ENCODE results near the gene MYOZ3. TPM values are rescaled to one million over a fixed set of nuclear protein-coding genes. Genes with fewer than 3 reads are reported as not detected.

MYOZ3 gene
- total RNA-seq, 1 experiment from 2014 or later: not detected

- Histone ChIP-seq H3K4me3 (ENCODE audit: low read length) (no peak overlapping the region), H3F3A (ENCODE audit: low read length, unreplicated experiment) (no peaks in the 10 kb centered on the region), H3K4me2 (ENCODE audit: low read length) (no peak overlapping the region), H4K20me1 (ENCODE audit: low read length) (no peaks in the 10 kb centered on the region), H3K4me1 (ENCODE audit: insufficient read depth, low read length) (no peaks in the 10 kb centered on the region), H3K79me2 (ENCODE audit: low read length) (no peaks in the 10 kb centered on the region), H3K27me3 (ENCODE audit: low read length) (no peaks in the 10 kb centered on the region), H3K9ac (ENCODE audit: low read length) (no peak overlapping the region), H2AFZ (ENCODE audit: low read length) (no peak overlapping the region), H3K9me2 (replicated peaks; ENCODE audit: low read length) (no peaks in the 10 kb centered on the region), H3K27ac (ENCODE audit: low read length) (no peak overlapping the region), H3K9me3 (ENCODE audit: low read length) (no peaks in the 10 kb centered on the region), H3K36me3 (ENCODE audit: low read depth, low read length) (peaks cover 44% of the 10 kb centered on the region)
- ChIA-PET CTCF (no interaction called here), POLR2A (ENCODE audit: unreplicated experiment) (no interaction called here)
- no TSS peak for BruUV-seq (replicated peaks)
- TF ChIP-seq CTCF (conservative IDR thresholded peaks at IDR 0.05; ENCODE audit: low read depth, low read length) (no peak), EZH2 (IDR thresholded peaks at IDR 0.05; ENCODE audit: low read length, unreplicated experiment) (no peak), EZH2phosphoT487 (IDR thresholded peaks at IDR 0.05; ENCODE audit: borderline replicate concordance, low read length) (no peak)
- ATAC-seq: no peak
- DNase-seq: no peak
- intact Hi-C loops (cut with micrococcal nuclease): no loop called here
Measured at GRCh38 chr5:150690760-150691159, 29.7 kb downstream of the MYOZ3 start.

- no peak overlapping the region for H2AFZ ChIP-seq (ENCODE audit: low read length)
- H3K27me3 ChIP-seq (ENCODE audit: low read length): no peaks in the 10 kb centered on the region
- H4K20me1 ChIP-seq (ENCODE audit: low read length): no peaks in the 10 kb centered on the region
- no TSS peak for BruUV-seq (replicated peaks)
- no peak overlapping the region for H3K4me3 ChIP-seq (ENCODE audit: low read length)
- no peaks in the 10 kb centered on the region for H3K9me2 ChIP-seq (replicated peaks; ENCODE audit: low read length)
- POLR2A ChIA-PET (ENCODE audit: unreplicated experiment): no interaction called here
- H3F3A ChIP-seq (ENCODE audit: low read length, unreplicated experiment): no peaks in the 10 kb centered on the region
- intact Hi-C loops (cut with micrococcal nuclease): no loop called here
- no peaks in the 10 kb centered on the region for H3K9me3 ChIP-seq (ENCODE audit: low read length)
- TF ChIP-seq CTCF (conservative IDR thresholded peaks at IDR 0.05; ENCODE audit: low read depth, low read length): no peak
- no peak for TF ChIP-seq EZH2phosphoT487 (IDR thresholded peaks at IDR 0.05; ENCODE audit: borderline replicate concordance, low read length)
- TF ChIP-seq EZH2 (IDR thresholded peaks at IDR 0.05; ENCODE audit: low read length, unreplicated experiment): no peak
- H3K4me2 ChIP-seq (ENCODE audit: low read length): no peak overlapping the region
- DNase-seq (no peak), ATAC-seq (no peak)
- peaks cover 57% of the 10 kb centered on the region for H3K36me3 ChIP-seq (ENCODE audit: low read depth, low read length)
- H3K27ac ChIP-seq (ENCODE audit: low read length): no peak overlapping the region
- H3K4me1 ChIP-seq (ENCODE audit: insufficient read depth, low read length): no peaks in the 10 kb centered on the region
- H3K79me2 ChIP-seq (ENCODE audit: low read length): no peaks in the 10 kb centered on the region
- CTCF ChIA-PET: no interaction called here
- no peak overlapping the region for H3K9ac ChIP-seq (ENCODE audit: low read length)
Measured at GRCh38 chr5:150692276-150692675, 31.2 kb downstream of the MYOZ3 start.

- Histone ChIP-seq H3K79me2 (ENCODE audit: low read length) (peaks cover 19% of the 10 kb centered on the region), H3F3A (ENCODE audit: low read length, unreplicated experiment) (no peaks in the 10 kb centered on the region), H3K4me3 (ENCODE audit: low read length) (no peak overlapping the region), H3K27me3 (ENCODE audit: low read length) (no peaks in the 10 kb centered on the region), H3K27ac (ENCODE audit: low read length) (no peak overlapping the region), H3K4me2 (ENCODE audit: low read length) (no peak overlapping the region), H3K9me3 (ENCODE audit: low read length) (no peaks in the 10 kb centered on the region), H3K9ac (ENCODE audit: low read length) (no peak overlapping the region), H3K4me1 (ENCODE audit: insufficient read depth, low read length) (peaks cover 6% of the 10 kb centered on the region), H4K20me1 (ENCODE audit: low read length) (0 out of 2 replicates have a peak, but pooled peaks cover 3% of the 10 kb centered on the region), H2AFZ (ENCODE audit: low read length) (no peak overlapping the region), H3K9me2 (replicated peaks; ENCODE audit: low read length) (no peaks in the 10 kb centered on the region), H3K36me3 (ENCODE audit: low read depth, low read length) (peaks cover 72% of the 10 kb centered on the region)
- CTCF ChIA-PET: no interaction called here
- POLR2A ChIA-PET (ENCODE audit: unreplicated experiment): interaction anchor here (0.5 kb wide), 1 partner anchor 54 kb away, joined by 3 read pairs; the partner anchor contains the start of gene SYNPO
- DNase-seq (peak; percentile 43), ATAC-seq (peak; percentile 43)
- BruUV-seq (replicated peaks): no TSS peak
- intact Hi-C loops (cut with micrococcal nuclease): no loop called here
- TF ChIP-seq CTCF (conservative IDR thresholded peaks at IDR 0.05; ENCODE audit: low read depth, low read length): no peak
- TF ChIP-seq EZH2 (IDR thresholded peaks at IDR 0.05; ENCODE audit: low read length, unreplicated experiment): no peak
- TF ChIP-seq EZH2phosphoT487 (IDR thresholded peaks at IDR 0.05; ENCODE audit: borderline replicate concordance, low read length): no peak
Measured at GRCh38 chr5:150694612-150695011, 33.6 kb downstream of the MYOZ3 start.

All from PC-3 (cell line).